Measurements from ENCODE around the gene TBX1. TPM values are rescaled to one million over a fixed set of nuclear protein-coding genes. Genes with fewer than 3 reads are reported as not detected.

Gene TBX1
- total RNA-seq, 1 donor from 2014 or later: 12.9 TPM

DNA sequence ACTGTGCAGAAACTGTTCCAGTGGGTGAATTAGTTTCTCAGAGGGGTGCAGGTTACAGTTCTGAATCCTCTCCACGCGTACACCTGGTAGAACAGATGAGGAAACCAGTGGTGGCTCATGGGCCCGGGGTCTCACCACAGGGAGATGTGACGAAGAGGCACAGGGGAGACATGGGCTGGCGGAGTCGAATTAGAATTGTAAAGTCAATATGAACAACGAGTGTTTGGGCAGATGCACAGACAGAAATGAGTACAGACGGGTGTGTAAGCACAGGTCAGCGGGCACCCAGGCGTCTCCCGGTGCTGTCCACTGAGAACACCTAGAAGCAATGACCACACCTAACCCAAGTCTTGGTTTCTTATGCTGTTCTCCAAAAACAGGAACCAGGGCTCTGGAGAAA is 52.3 kb downstream of the TBX1 start:
- FAIRE-seq (peak; percentile 77), DNase-seq (ENCODE audit: low read depth) (no peak)
- Histone ChIP-seq H3K36me3 (ENCODE audit: control insufficient read depth, insufficient read depth, low read length) (no peaks in the 10 kb centered on the region), H3K4me3 (ENCODE audit: low read depth, low read length) (no peak overlapping the region), H3K27me3 (ENCODE audit: control insufficient read depth, insufficient read depth, low read length) (no peaks in the 10 kb centered on the region)
- no peak for TF ChIP-seq CTCF (IDR thresholded peaks at IDR 0.05; ENCODE audit: insufficient read depth, low read length, severe bottlenecking)

DNA sequence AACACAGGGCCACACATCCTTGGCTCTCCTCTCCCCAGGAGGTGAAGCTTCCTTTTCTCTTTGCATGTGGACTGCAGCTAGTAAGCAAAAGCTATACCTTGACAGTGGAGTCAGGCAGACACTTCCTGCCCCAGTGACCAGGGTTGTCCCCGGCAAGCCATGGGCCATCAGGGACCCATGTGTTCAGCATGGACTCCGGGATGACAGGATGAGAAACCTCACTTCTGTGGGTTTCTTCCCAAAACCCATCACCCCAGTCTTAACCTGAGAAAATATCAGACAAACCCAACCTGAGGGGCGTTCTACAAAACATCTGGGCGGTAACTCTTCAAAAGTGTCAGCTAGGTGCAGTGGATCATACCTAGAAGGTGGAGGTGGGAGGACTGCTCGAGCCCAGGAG is 53.9 kb downstream of the TBX1 start:
- no peak overlapping the region for H3K4me3 ChIP-seq (ENCODE audit: low read depth, low read length)
- TF ChIP-seq CTCF (IDR thresholded peaks at IDR 0.05; ENCODE audit: insufficient read depth, low read length, severe bottlenecking): no peak
- no peaks in the 10 kb centered on the region for H3K27me3 ChIP-seq (ENCODE audit: control insufficient read depth, insufficient read depth, low read length)
- FAIRE-seq (no peak), DNase-seq (ENCODE audit: low read depth) (no peak)
- no peaks in the 10 kb centered on the region for H3K36me3 ChIP-seq (ENCODE audit: control insufficient read depth, insufficient read depth, low read length)

GRCh38 chr22:19815093-19815822 is 54.7 kb downstream of the TBX1 start:
- Histone ChIP-seq H3K36me3 (ENCODE audit: control insufficient read depth, insufficient read depth, low read length) (no peaks in the 10 kb centered on the region), H3K4me3 (ENCODE audit: low read depth, low read length) (no peak overlapping the region), H3K27me3 (ENCODE audit: control insufficient read depth, insufficient read depth, low read length) (no peaks in the 10 kb centered on the region)
- no peak for DNase-seq (ENCODE audit: low read depth)
- no peak for FAIRE-seq
- no peak for TF ChIP-seq CTCF (IDR thresholded peaks at IDR 0.05; ENCODE audit: insufficient read depth, low read length, severe bottlenecking)

GRCh38 chr22:19815823-19816290 is 55.3 kb downstream of the TBX1 start:
- H3K36me3 ChIP-seq (ENCODE audit: control insufficient read depth, insufficient read depth, low read length): no peaks in the 10 kb centered on the region
- FAIRE-seq: no peak
- no peaks in the 10 kb centered on the region for H3K27me3 ChIP-seq (ENCODE audit: control insufficient read depth, insufficient read depth, low read length)
- DNase-seq (ENCODE audit: low read depth): no peak
- no peak for TF ChIP-seq CTCF (IDR thresholded peaks at IDR 0.05; ENCODE audit: insufficient read depth, low read length, severe bottlenecking)
- no peak overlapping the region for H3K4me3 ChIP-seq (ENCODE audit: low read depth, low read length)

GRCh38 chr22:19816372-19817119 is 56.0 kb downstream of the TBX1 start:
- DNase-seq (ENCODE audit: low read depth): no peak
- TF ChIP-seq CTCF (IDR thresholded peaks at IDR 0.05; ENCODE audit: insufficient read depth, low read length, severe bottlenecking): no peak
- no peaks in the 10 kb centered on the region for H3K36me3 ChIP-seq (ENCODE audit: control insufficient read depth, insufficient read depth, low read length)
- no peaks in the 10 kb centered on the region for H3K27me3 ChIP-seq (ENCODE audit: control insufficient read depth, insufficient read depth, low read length)
- H3K4me3 ChIP-seq (ENCODE audit: low read depth, low read length): no peak overlapping the region
- FAIRE-seq: peak; percentile 93

Other genes starting within 250 kb of the TBX1 start
- gene CLDN5, start 236.4 kb upstream of the TBX1 start, total RNA-seq: 0.38 and 2.4 TPM in 2 replicates
- 5.8 and 18.3 TPM in 2 replicates for gene SEPTIN5, start 46.3 kb upstream of the TBX1 start, total RNA-seq
- gene GP1BB, start 37.2 kb upstream of the TBX1 start, total RNA-seq: 0.90 TPM in 1 of 2 replicates, not detected in the other
- gene GNB1L, start 94.1 kb downstream of the TBX1 start, total RNA-seq: 2.8 and 7.6 TPM in 2 replicates
- gene RTL10, start 94.1 kb downstream of the TBX1 start, total RNA-seq: 9.5 and 11.0 TPM in 2 replicates
- gene COMT, start 181.0 kb downstream of the TBX1 start, total RNA-seq: 221 and 272 TPM in 2 replicates
- 12.9 and 19.1 TPM in 2 replicates for gene TXNRD2, start 181.0 kb downstream of the TBX1 start, total RNA-seq